Breast epithelium (tissue), 3 donors: ENCODE results near the gene MATN1.

Experiments used
- POLR2A ChIP-seq: fragments of 450-650 bp; IDR thresholded peaks from one replicate; pipeline ENCODE4 v1.6.1; 2016; ENCODE audit warnings: antibody characterized with exemption, mild to moderate bottlenecking, moderate library complexity
- TF ChIP-seq, protein P1 (sequence below), 3 donors: fragments of 450-650 bp; IDR thresholded peaks; one replicate each; pipeline ENCODE4 v1.5.1; 2016 to 2017; ENCODE audit warnings: antibody characterized with exemption in 3 of 3, mild to moderate bottlenecking in 3 of 3, moderate library complexity in 3 of 3

DNA sequence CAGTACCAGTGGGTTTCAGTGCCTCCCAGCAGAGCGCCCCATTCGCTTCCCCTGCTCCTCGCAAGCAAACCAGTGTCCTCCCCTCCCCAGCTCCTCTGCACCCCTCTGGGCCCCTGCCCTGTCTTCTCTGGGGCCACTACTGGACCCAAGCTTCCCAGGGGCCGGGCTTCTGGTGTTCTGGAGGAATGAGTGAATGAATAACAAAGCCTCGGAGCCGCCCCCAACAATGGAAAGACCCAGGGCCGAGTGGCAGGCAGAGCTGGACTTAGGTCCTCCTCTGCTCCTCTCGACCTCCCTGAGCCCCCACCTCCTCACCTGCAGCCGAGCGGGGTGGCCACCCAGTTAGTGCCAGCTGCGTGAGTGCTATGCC is 37.6 kb downstream of the MATN1 start:
- TF ChIP-seq, protein P1, sequence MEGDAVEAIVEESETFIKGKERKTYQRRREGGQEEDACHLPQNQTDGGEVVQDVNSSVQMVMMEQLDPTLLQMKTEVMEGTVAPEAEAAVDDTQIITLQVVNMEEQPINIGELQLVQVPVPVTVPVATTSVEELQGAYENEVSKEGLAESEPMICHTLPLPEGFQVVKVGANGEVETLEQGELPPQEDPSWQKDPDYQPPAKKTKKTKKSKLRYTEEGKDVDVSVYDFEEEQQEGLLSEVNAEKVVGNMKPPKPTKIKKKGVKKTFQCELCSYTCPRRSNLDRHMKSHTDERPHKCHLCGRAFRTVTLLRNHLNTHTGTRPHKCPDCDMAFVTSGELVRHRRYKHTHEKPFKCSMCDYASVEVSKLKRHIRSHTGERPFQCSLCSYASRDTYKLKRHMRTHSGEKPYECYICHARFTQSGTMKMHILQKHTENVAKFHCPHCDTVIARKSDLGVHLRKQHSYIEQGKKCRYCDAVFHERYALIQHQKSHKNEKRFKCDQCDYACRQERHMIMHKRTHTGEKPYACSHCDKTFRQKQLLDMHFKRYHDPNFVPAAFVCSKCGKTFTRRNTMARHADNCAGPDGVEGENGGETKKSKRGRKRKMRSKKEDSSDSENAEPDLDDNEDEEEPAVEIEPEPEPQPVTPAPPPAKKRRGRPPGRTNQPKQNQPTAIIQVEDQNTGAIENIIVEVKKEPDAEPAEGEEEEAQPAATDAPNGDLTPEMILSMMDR (IDR thresholded peaks at IDR 0.05), result no peak
- TF ChIP-seq POLR2A, result no peak
